Measurements from ENCODE around the gene NME9. TPM values are rescaled to one million over a fixed set of nuclear protein-coding genes. Genes with fewer than 3 reads are reported as not detected.
A peak's percentile ranks its signal among the peaks of the same experiment; 100 is the strongest.

The NME9 gene
- total RNA-seq, 2 donors from 2014 or later: not detected

GRCh38 chr3:138364356-138365252 is 35.0 kb upstream of the NME9 start:
- intact Hi-C loops (cut with DNase I): no loop called here

GRCh38 chr3:138363322-138363721 is 33.7 kb upstream of the NME9 start:
- intact Hi-C loops (cut with DNase I): no loop called here

More at GRCh38 chr3:138364356-138365252, 35.0 kb upstream of the NME9 start:
- peak; percentile 72 for DNase-seq (ENCODE audit: low spot score)

GRCh38 chr3:138362538-138362937 is 32.9 kb upstream of the NME9 start:
- DNase-seq (ENCODE audit: low spot score): peak; percentile 70
- intact Hi-C loops (cut with DNase I): no loop called here

More at GRCh38 chr3:138363322-138363721, 33.7 kb upstream of the NME9 start:
- DNase-seq (ENCODE audit: low spot score): peak; percentile 58

GRCh38 chr3:138361561-138361971 is 31.9 kb upstream of the NME9 start:
- intact Hi-C loops (cut with DNase I): no loop called here

GRCh38 chr3:138360869-138361525 is 31.3 kb upstream of the NME9 start:
- DNase-seq (ENCODE audit: low spot score): peak; percentile 57
- intact Hi-C loops (cut with DNase I): no loop called here

More at GRCh38 chr3:138361561-138361971, 31.9 kb upstream of the NME9 start:
- DNase-seq (ENCODE audit: low spot score): peak; percentile 59

- intact Hi-C loops (cut with DNase I): no loop called here
- DNase-seq (ENCODE audit: low spot score): no peak
These were observed 30.5 kb upstream of the NME9 start for GRCh38 chr3:138359919-138360868.

- intact Hi-C loops (cut with DNase I): no loop called here
- no peak for DNase-seq (ENCODE audit: low spot score)
These were observed 29.7 kb upstream of the NME9 start for GRCh38 chr3:138359148-138359918.

- intact Hi-C loops (cut with DNase I): no loop called here
- DNase-seq (ENCODE audit: low spot score): no peak
These were observed 27.2 kb upstream of the NME9 start for GRCh38 chr3:138356730-138357405.

- intact Hi-C loops (cut with DNase I): no loop called here
- DNase-seq (ENCODE audit: low spot score): no peak
These were observed 25.4 kb upstream of the NME9 start for GRCh38 chr3:138355071-138355470.

- intact Hi-C loops (cut with DNase I): no loop called here
These were observed 24.7 kb upstream of the NME9 start for GRCh38 chr3:138354376-138354775.

GRCh38 chr3:138351916-138352550 is 22.4 kb upstream of the NME9 start:
- DNase-seq (ENCODE audit: low spot score): no peak
- intact Hi-C loops (cut with DNase I): no loop called here

More at GRCh38 chr3:138354376-138354775, 24.7 kb upstream of the NME9 start:
- no peak for DNase-seq (ENCODE audit: low spot score)

GRCh38 chr3:138351151-138351550 is 21.5 kb upstream of the NME9 start:
- no peak for DNase-seq (ENCODE audit: low spot score)
- intact Hi-C loops (cut with DNase I): no loop called here

GRCh38 chr3:138349926-138350665 is 20.4 kb upstream of the NME9 start:
- DNase-seq (ENCODE audit: low spot score): peak; percentile 77
- intact Hi-C loops (cut with DNase I): no loop called here

GRCh38 chr3:138348754-138349739 is 19.4 kb upstream of the NME9 start:
- peak; percentile 82 for DNase-seq (ENCODE audit: low spot score)
- intact Hi-C loops (cut with DNase I): no loop called here

- peak; percentile 93 for DNase-seq (ENCODE audit: low spot score)
- intact Hi-C loops (cut with DNase I): no loop called here
These were observed 18.5 kb upstream of the NME9 start, which contains the start of gene MRAS for GRCh38 chr3:138347960-138348753. Gene MRAS (plus strand): TSS chr3:138348579. CDS start chr3:138372884, 24,305 bp downstream.
